ENCODE results near the gene TIAM1. TPM values are rescaled to one million over a fixed set of nuclear protein-coding genes. Genes with fewer than 3 reads are reported as not detected.

The TIAM1 gene
- total RNA-seq, 1 donor from 2014 or later, result 2.7 TPM

DNA sequence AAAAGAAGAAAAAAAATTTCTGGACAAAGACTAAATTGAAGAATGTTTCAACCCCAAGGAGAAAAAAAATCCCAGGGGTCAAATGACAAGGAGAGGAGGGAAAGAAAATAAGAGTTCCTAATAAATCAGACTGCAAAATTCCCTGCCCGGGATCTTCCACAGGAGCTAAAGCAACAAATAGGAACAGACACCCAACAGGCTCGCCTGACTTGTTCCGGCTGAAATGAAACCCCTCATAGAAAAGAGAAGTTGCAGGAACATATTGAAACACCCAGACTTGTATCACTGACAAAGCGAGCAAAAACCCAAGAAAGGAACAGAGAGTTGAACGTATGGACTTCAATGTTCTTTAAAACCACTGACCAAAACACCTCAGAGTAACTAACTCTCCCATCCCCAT lies 123.0 kb downstream of the TIAM1 start:
- Histone ChIP-seq H3K27ac (no peak overlapping the region), H3K4me3 (no peak overlapping the region), H3K36me3 (no peaks in the 10 kb centered on the region), H3K9me3 (no peaks in the 10 kb centered on the region), H3K4me1 (no peaks in the 10 kb centered on the region), H3K27me3 (no peaks in the 10 kb centered on the region)
- DNase-seq (ENCODE audit: low spot score in 2 of 2), result no peak
- TF ChIP-seq, protein P1, sequence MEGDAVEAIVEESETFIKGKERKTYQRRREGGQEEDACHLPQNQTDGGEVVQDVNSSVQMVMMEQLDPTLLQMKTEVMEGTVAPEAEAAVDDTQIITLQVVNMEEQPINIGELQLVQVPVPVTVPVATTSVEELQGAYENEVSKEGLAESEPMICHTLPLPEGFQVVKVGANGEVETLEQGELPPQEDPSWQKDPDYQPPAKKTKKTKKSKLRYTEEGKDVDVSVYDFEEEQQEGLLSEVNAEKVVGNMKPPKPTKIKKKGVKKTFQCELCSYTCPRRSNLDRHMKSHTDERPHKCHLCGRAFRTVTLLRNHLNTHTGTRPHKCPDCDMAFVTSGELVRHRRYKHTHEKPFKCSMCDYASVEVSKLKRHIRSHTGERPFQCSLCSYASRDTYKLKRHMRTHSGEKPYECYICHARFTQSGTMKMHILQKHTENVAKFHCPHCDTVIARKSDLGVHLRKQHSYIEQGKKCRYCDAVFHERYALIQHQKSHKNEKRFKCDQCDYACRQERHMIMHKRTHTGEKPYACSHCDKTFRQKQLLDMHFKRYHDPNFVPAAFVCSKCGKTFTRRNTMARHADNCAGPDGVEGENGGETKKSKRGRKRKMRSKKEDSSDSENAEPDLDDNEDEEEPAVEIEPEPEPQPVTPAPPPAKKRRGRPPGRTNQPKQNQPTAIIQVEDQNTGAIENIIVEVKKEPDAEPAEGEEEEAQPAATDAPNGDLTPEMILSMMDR (IDR thresholded peaks at IDR 0.05), result no peak
- intact Hi-C loops (cut with DNase I), result no loop called here

DNA sequence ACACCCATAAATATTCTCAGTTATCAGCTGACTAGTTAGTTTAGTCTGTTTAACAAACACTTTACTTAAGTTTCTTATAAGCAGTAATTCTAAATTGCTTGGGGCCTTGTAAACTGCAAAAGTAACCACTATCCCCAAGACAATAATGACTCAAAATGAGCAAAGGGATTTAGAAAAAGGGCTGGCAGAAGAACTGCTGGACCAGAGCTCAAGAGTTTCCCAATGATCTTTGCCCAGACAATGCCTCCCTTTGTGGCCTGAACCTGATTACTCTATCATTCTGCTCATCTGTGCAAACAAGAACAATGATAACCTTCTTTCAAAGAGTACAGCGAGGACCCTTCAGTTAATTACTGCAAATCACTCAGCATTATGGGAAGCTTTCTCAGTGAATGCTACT lies 123.5 kb downstream of the TIAM1 start:
- intact Hi-C loops (cut with DNase I), result no loop called here
- no peaks in the 10 kb centered on the region for H3K4me1 ChIP-seq
- H3K27me3 ChIP-seq, result no peaks in the 10 kb centered on the region
- no peak for DNase-seq (ENCODE audit: low spot score in 2 of 2)
- TF ChIP-seq, protein P1 (IDR thresholded peaks at IDR 0.05), result no peak
- no peaks in the 10 kb centered on the region for H3K36me3 ChIP-seq
- no peaks in the 10 kb centered on the region for H3K9me3 ChIP-seq
- H3K27ac ChIP-seq, result no peak overlapping the region
- H3K4me3 ChIP-seq, result no peak overlapping the region

DNA sequence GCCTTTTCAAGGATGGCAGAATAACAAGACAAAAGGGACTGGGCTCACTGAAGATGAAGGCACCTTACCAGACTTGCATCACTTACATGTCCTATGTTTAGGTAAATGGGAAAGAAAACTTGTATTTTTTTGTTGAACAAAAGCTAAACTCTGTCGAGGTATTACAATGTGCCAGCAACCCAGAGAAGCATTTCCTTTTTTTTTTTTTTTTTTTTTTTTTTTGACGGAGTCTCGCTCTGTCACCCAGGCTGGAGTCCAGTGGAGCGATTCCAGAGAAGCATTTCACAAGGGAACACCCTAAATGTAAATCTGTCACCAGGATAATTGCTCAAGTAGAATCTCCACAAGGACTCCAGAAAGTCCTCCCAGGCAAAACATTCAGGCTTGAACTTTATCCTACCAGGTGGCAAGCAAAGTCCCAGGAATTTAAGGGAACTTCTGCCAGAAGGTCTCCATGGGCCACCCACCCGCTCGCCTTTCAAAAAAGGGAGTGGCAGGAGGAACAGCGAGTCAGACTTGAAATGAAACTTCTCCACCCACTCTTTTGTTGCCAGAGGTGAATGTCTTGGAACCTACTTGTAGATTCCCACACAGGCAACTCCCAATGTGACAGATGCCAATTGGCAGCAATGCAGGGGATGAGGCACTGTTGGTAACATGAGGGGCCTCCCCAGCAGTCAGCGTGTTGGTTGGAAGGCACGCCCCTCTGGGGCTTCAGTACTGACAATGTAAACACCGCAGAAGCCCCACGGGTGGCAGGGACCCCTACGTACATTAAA lies 125.0 kb downstream of the TIAM1 start:
- H3K27me3 ChIP-seq, result no peaks in the 10 kb centered on the region
- DNase-seq (ENCODE audit: low spot score in 2 of 2), result peak in 1 of 2 donors; percentile 74
- TF ChIP-seq, protein P1 (IDR thresholded peaks at IDR 0.05), result no peak
- intact Hi-C loops (cut with DNase I), result no loop called here
- H3K9me3 ChIP-seq, result no peaks in the 10 kb centered on the region
- H3K36me3 ChIP-seq, result no peaks in the 10 kb centered on the region
- H3K4me3 ChIP-seq, result no peak overlapping the region
- no peaks in the 10 kb centered on the region for H3K4me1 ChIP-seq
- H3K27ac ChIP-seq, result no peak overlapping the region

DNA sequence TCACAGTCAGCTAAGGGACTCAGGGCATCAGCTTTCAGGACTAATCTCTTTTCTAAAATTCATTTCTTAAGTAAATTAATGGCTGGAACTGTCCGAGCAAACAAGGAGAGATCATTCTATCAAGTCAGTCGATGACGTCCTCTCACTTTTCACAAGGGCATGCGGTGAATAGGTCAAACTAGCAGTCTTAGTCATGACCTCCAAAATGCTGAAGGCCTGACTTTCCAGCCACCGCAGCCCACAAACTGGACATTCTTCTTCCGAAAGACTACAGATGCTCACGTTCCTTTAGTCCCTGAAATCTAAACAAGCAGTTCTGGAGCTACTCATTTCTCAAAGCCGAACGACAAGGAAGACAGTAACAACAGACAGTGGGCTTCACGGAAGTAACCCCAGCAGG lies 127.9 kb downstream of the TIAM1 start:
- Histone ChIP-seq H3K27ac (no peak overlapping the region), H3K4me3 (no peak overlapping the region), H3K9me3 (no peaks in the 10 kb centered on the region), H3K36me3 (no peaks in the 10 kb centered on the region), H3K4me1 (no peaks in the 10 kb centered on the region), H3K27me3 (no peaks in the 10 kb centered on the region)
- DNase-seq (ENCODE audit: low spot score in 2 of 2), result no peak
- TF ChIP-seq, protein P1 (IDR thresholded peaks at IDR 0.05), result no peak
- intact Hi-C loops (cut with DNase I), result no loop called here

DNA sequence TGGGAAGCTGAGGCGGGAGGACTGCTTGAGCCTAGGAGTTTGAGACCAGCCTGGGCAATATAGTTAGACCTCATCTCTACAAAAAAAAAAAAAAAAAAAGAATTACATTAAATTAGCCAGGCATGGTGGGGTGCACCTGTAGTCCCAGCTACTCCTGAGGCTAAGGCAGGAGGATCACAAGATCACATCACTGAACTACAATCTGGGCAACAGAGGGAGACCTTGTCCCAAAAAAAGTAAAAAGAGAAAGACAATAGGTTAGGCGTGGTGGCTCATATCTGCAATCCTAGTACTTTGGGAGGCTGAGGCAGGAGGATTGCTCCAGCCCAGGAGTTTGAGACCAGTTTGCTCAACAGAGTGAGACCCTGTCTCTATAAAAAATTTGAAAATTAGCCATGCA lies 130.3 kb downstream of the TIAM1 start:
- no peaks in the 10 kb centered on the region for H3K36me3 ChIP-seq
- no peak overlapping the region for H3K4me3 ChIP-seq
- no peaks in the 10 kb centered on the region for H3K9me3 ChIP-seq
- TF ChIP-seq, protein P1 (IDR thresholded peaks at IDR 0.05), result no peak
- no peaks in the 10 kb centered on the region for H3K27me3 ChIP-seq
- no peak for DNase-seq (ENCODE audit: low spot score in 2 of 2)
- no peak overlapping the region for H3K27ac ChIP-seq
- intact Hi-C loops (cut with DNase I), result no loop called here
- no peaks in the 10 kb centered on the region for H3K4me1 ChIP-seq

All from ascending aorta (tissue), 2 donors.